SK-N-SH treated with all-trans-retinoic acid at 6 μM for 48 hours (cell line): ENCODE measurements around the gene RPL18.

Source experiments
- ATAC-seq: fragments of 200-7000 bp; cut with Tn5 transposase; 3 replicates; pipeline ENCODE4 v1.9.1; 2020; ENCODE audit warnings: mild to moderate bottlenecking, moderate library complexity
- BACH2 ChIP-seq: fragments of 250-450 bp; sonication (Bioruptor Pico); IDR thresholded peaks from 2 replicates; pipeline ENCODE4 v1.9.0; 2021; ENCODE audit warnings: mild to moderate bottlenecking, borderline replicate concordance
- CSDC2 ChIP-seq: fragments of 250-450 bp; sonication (Bioruptor Pico); IDR thresholded peaks from 2 replicates; pipeline ENCODE4 v1.5.0; 2020; ENCODE audit warnings: mild to moderate bottlenecking, moderate library complexity
- ESRRG ChIP-seq: fragments of 250-450 bp; sonication (Bioruptor Pico); IDR thresholded peaks from 2 replicates; pipeline ENCODE4 v1.6.1; 2021; ENCODE audit warnings: mild to moderate bottlenecking
- GLIS3 ChIP-seq: fragments of 250-450 bp; sonication (Bioruptor Pico); IDR thresholded peaks from 2 replicates; pipeline ENCODE4 v1.5.0; 2020; ENCODE audit warnings: mild to moderate bottlenecking, moderate library complexity
- ISL1 ChIP-seq: fragments of 250-450 bp; sonication (Bioruptor Pico); IDR thresholded peaks from 2 replicates; pipeline ENCODE4 v2.1.2; 2022; ENCODE audit warnings: mild to moderate bottlenecking, moderate library complexity
- OSR1 ChIP-seq: fragments of 250-450 bp; sonication (Bioruptor Pico); IDR thresholded peaks from 2 replicates; pipeline ENCODE4 v1.8.0; 2022; ENCODE audit warnings: moderate library complexity, mild to moderate bottlenecking, inconsistent platforms
- PPARA ChIP-seq: fragments of 250-450 bp; sonication (Bioruptor Pico); IDR thresholded peaks from 2 replicates; pipeline ENCODE4 v1.5.0; 2020; ENCODE audit warnings: mild to moderate bottlenecking, borderline replicate concordance
- RARB ChIP-seq: fragments of 250-450 bp; sonication (Bioruptor Pico); IDR thresholded peaks from 2 replicates; pipeline ENCODE4 v1.8.0; 2021; ENCODE audit warnings: mild to moderate bottlenecking, moderate library complexity
- SNAI2 ChIP-seq: fragments of 250-450 bp; sonication (Bioruptor Pico); IDR thresholded peaks from 2 replicates; pipeline ENCODE4 v1.5.0; 2020; ENCODE audit warnings: mild to moderate bottlenecking, moderate library complexity
- TCF4 ChIP-seq: fragments of 250-450 bp; sonication (Bioruptor Pico); IDR thresholded peaks from 2 replicates; pipeline ENCODE4 v1.8.0; 2021; ENCODE audit warnings: mild to moderate bottlenecking, moderate library complexity, borderline replicate concordance
- TOX ChIP-seq: fragments of 250-450 bp; sonication (Bioruptor Pico); IDR thresholded peaks from 2 replicates; pipeline ENCODE4 v1.8.0; 2021; ENCODE audit warnings: mild to moderate bottlenecking, moderate library complexity, borderline replicate concordance
- ZC3H10 ChIP-seq: fragments of 250-450 bp; sonication (Bioruptor Pico); IDR thresholded peaks from 2 replicates; pipeline ENCODE4 v1.5.1; 2021; ENCODE audit warnings: mild to moderate bottlenecking, moderate library complexity
- ZFP3 ChIP-seq: fragments of 250-450 bp; sonication (Bioruptor Pico); IDR thresholded peaks from 2 replicates; pipeline ENCODE4 v1.5.0; 2020; ENCODE audit warnings: mild to moderate bottlenecking, moderate library complexity
- ZFP30 ChIP-seq: fragments of 450-650 bp; formaldehyde crosslinking; IDR thresholded peaks from 2 replicates; pipeline ENCODE4 v1.5.0; 2022; ENCODE audit warnings: mild to moderate bottlenecking, moderate library complexity
- ZNF565 ChIP-seq: fragments of 450-650 bp; formaldehyde crosslinking; conservative IDR thresholded peaks from 2 replicates; pipeline ENCODE4 v1.5.0; 2020; ENCODE audit warnings: low read depth, mild to moderate bottlenecking, moderate library complexity
- ZNF70 ChIP-seq: fragments of 450-650 bp; formaldehyde crosslinking; IDR thresholded peaks from 2 replicates; pipeline ENCODE4 v1.5.0; 2020; ENCODE audit warnings: mild to moderate bottlenecking, moderate library complexity
- ZNF8 ChIP-seq: fragments of 450-650 bp; formaldehyde crosslinking; IDR thresholded peaks from 2 replicates; pipeline ENCODE4 v1.5.0; 2020; ENCODE audit warnings: mild to moderate bottlenecking, moderate library complexity
- TF ChIP-seq, protein P1 (sequence below): fragments of 250-450 bp; sonication (Bioruptor Pico); IDR thresholded peaks from 2 replicates; pipeline ENCODE4 v1.5.0; 2020; ENCODE audit warnings: mild to moderate bottlenecking, moderate library complexity
- TF ChIP-seq, protein P2 (sequence below): fragments of 250-450 bp; sonication (Bioruptor Pico); IDR thresholded peaks from 2 replicates; pipeline ENCODE4 v1.8.0; 2021; ENCODE audit warnings: low read depth, mild to moderate bottlenecking, moderate library complexity, borderline replicate concordance
- TF ChIP-seq, protein P3 (sequence below): fragments of 250-450 bp; sonication (Bioruptor Pico); IDR thresholded peaks from 2 replicates; pipeline ENCODE4 v1.8.0; 2020; ENCODE audit warnings: mild to moderate bottlenecking, moderate library complexity, borderline replicate concordance
- TF ChIP-seq, protein P4 (sequence below): fragments of 250-450 bp; sonication (Bioruptor Pico); IDR thresholded peaks from 2 replicates; pipeline ENCODE4 v1.5.1; 2020; ENCODE audit warnings: low read depth, mild to moderate bottlenecking, moderate library complexity
- TF ChIP-seq, protein P5 (sequence below): fragments of 250-450 bp; sonication (Bioruptor Pico); IDR thresholded peaks from 2 replicates; pipeline ENCODE4 v1.5.1; 2021; ENCODE audit warnings: mild to moderate bottlenecking, moderate library complexity

The RPL18 gene

DNA sequence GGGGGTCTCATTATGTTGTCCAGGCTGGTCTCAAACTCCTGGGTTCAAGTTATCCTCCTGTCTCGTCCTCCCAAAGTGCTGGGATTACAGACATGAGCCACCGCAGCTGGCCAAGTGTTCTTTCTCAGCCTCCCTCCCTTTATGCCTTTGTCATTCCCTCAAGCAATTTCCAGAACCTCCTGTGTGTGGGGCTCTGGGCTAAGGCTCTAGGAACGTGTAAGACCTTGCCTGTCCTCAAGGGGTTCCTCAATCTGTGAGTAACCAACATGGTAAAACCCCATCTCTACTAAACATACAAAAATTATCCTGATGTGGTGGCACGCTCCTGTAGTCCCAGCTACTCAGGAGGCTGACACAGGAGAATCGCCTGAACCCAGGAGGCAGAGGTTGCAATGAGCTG lies 28.0 kb downstream of the RPL18 start:
- no peak for ATAC-seq
- TF ChIP-seq, protein P1, sequence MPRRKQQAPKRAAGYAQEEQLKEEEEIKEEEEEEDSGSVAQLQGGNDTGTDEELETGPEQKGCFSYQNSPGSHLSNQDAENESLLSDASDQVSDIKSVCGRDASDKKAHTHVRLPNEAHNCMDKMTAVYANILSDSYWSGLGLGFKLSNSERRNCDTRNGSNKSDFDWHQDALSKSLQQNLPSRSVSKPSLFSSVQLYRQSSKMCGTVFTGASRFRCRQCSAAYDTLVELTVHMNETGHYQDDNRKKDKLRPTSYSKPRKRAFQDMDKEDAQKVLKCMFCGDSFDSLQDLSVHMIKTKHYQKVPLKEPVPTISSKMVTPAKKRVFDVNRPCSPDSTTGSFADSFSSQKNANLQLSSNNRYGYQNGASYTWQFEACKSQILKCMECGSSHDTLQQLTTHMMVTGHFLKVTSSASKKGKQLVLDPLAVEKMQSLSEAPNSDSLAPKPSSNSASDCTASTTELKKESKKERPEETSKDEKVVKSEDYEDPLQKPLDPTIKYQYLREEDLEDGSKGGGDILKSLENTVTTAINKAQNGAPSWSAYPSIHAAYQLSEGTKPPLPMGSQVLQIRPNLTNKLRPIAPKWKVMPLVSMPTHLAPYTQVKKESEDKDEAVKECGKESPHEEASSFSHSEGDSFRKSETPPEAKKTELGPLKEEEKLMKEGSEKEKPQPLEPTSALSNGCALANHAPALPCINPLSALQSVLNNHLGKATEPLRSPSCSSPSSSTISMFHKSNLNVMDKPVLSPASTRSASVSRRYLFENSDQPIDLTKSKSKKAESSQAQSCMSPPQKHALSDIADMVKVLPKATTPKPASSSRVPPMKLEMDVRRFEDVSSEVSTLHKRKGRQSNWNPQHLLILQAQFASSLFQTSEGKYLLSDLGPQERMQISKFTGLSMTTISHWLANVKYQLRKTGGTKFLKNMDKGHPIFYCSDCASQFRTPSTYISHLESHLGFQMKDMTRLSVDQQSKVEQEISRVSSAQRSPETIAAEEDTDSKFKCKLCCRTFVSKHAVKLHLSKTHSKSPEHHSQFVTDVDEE (CRISPR knock-in tag), result no peak
- TF ChIP-seq GLIS3 (CRISPR knock-in tag), result no peak
- TF ChIP-seq, protein P2, sequence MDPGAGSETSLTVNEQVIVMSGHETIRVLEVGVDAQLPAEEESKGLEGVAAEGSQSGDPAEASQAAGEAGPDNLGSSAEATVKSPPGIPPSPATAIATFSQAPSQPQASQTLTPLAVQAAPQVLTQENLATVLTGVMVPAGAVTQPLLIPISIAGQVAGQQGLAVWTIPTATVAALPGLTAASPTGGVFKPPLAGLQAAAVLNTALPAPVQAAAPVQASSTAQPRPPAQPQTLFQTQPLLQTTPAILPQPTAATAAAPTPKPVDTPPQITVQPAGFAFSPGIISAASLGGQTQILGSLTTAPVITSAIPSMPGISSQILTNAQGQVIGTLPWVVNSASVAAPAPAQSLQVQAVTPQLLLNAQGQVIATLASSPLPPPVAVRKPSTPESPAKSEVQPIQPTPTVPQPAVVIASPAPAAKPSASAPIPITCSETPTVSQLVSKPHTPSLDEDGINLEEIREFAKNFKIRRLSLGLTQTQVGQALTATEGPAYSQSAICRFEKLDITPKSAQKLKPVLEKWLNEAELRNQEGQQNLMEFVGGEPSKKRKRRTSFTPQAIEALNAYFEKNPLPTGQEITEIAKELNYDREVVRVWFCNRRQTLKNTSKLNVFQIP, result no peak
- no peak for TF ChIP-seq ZC3H10 (CRISPR knock-in tag)
- TF ChIP-seq TOX (CRISPR knock-in tag), result no peak

DNA sequence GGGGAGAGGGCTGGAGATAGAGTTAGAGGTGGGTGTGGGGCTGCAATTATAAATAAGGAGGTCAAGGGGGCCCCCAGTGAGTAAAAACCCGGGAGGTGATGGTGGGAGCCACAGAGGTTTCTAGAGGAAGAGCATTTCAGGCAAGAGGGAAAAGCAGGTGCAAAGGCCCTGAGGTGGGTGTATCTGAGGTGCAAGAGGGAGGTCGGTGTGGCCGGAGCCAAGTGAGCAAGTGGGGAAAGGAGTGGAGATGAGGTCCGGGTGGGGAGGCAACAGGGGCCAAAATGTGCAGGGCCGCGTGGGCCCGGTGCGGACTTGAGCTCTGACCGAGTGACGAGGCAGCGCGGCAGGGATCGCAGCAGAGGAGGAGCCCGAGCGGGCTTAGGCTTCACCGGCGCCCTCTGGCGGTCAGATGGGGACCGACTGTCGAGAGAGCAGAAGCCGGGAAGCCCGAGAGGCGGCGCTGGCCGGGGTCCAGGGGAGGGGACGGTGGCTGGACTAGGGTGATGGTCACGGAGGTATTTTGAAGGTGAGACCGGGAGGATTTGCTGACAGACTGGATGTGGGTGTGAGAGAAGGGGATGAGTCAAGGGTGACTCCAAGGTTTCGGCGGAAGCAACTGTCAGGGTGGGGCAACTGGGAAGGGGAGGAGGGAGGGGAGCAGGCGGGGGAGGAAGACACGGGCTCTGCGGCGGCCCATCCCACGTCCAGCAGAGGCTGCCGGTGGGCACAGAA lies 30.1 kb downstream of the RPL18 start:
- peak; percentile 92 for ATAC-seq
- TF ChIP-seq ZFP3 (peak; percentile 84; the same call in 1 of the 2 replicates), ZNF70 (peak; percentile 88)
- TF ChIP-seq, protein P3, sequence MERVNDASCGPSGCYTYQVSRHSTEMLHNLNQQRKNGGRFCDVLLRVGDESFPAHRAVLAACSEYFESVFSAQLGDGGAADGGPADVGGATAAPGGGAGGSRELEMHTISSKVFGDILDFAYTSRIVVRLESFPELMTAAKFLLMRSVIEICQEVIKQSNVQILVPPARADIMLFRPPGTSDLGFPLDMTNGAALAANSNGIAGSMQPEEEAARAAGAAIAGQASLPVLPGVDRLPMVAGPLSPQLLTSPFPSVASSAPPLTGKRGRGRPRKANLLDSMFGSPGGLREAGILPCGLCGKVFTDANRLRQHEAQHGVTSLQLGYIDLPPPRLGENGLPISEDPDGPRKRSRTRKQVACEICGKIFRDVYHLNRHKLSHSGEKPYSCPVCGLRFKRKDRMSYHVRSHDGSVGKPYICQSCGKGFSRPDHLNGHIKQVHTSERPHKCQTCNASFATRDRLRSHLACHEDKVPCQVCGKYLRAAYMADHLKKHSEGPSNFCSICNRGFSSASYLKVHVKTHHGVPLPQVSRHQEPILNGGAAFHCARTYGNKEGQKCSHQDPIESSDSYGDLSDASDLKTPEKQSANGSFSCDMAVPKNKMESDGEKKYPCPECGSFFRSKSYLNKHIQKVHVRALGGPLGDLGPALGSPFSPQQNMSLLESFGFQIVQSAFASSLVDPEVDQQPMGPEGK (CRISPR knock-in tag), result no peak

DNA sequence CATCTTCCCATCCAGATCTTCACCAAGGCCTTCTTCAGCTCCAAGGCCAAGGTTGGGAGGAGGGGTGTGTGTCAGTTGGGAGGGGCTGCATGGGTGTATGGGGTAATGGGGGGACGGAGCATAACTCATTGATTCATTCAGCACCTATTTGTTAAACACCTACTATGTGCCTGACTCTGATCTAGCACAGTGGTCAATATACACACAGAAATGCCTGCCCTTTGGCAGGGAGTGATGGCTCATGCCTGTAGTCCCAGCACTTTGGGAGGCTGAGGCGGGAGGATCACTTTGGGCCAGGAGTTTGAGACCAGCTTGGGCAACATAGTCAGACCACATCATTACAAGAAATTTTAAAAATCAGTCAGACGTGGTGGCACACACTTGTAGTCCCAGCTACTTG lies 31.6 kb downstream of the RPL18 start:
- TF ChIP-seq ZNF70 (no peak), RARB (CRISPR knock-in tag) (no peak), CSDC2 (CRISPR knock-in tag) (no peak), ESRRG (CRISPR knock-in tag) (no peak), TOX (CRISPR knock-in tag) (no peak), PPARA (no peak), ZFP30 (CRISPR knock-in tag) (no peak), BACH2 (no peak), ZNF565 (no peak), TCF4 (CRISPR knock-in tag) (no peak), OSR1 (CRISPR knock-in tag) (no peak), ZNF8 (CRISPR knock-in tag) (no peak), ISL1 (CRISPR knock-in tag) (no peak), SNAI2 (CRISPR knock-in tag) (no peak)
- TF ChIP-seq, protein P3 (CRISPR knock-in tag), result no peak
- TF ChIP-seq, protein P2, result no peak
- TF ChIP-seq, protein P4, sequence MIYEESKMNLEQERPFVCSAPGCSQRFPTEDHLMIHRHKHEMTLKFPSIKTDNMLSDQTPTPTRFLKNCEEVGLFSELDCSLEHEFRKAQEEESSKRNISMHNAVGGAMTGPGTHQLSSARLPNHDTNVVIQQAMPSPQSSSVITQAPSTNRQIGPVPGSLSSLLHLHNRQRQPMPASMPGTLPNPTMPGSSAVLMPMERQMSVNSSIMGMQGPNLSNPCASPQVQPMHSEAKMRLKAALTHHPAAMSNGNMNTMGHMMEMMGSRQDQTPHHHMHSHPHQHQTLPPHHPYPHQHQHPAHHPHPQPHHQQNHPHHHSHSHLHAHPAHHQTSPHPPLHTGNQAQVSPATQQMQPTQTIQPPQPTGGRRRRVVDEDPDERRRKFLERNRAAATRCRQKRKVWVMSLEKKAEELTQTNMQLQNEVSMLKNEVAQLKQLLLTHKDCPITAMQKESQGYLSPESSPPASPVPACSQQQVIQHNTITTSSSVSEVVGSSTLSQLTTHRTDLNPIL (CRISPR knock-in tag), result no peak
- TF ChIP-seq, protein P5, sequence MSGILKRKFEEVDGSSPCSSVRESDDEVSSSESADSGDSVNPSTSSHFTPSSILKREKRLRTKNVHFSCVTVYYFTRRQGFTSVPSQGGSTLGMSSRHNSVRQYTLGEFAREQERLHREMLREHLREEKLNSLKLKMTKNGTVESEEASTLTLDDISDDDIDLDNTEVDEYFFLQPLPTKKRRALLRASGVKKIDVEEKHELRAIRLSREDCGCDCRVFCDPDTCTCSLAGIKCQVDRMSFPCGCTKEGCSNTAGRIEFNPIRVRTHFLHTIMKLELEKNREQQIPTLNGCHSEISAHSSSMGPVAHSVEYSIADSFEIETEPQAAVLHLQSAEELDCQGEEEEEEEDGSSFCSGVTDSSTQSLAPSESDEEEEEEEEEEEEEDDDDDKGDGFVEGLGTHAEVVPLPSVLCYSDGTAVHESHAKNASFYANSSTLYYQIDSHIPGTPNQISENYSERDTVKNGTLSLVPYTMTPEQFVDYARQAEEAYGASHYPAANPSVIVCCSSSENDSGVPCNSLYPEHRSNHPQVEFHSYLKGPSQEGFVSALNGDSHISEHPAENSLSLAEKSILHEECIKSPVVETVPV, result no peak
- no peak for ATAC-seq
